Bone marrow (tissue), 2 donors: ENCODE data around the gene RPP14.

ENCODE experiments used
- DNase-seq, 2 donors: peaks; one replicate each; lab custom pipeline; 2025; lab: John Stamatoyannopoulos, UW

RPP14 gene

DNA sequence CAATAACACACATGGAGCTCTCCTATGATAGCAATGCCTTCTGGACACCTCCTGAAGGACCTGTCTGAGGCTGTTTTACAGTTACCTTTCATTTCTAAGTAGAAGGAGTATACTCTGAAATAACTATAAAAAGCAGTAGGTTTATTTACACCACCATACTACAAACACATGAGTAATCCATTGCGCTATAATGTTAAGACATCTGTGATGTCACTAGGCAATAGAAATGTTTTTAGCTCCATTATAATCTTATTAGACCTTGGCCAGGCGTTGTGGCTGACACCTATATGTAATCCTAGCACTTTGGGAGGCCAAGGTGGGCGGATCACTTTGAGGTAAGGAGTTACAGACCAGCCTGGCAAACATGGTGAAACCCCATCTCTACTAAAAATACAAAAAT lies 51.4 kb downstream of the RPP14 start:
- no peak for DNase-seq

DNA sequence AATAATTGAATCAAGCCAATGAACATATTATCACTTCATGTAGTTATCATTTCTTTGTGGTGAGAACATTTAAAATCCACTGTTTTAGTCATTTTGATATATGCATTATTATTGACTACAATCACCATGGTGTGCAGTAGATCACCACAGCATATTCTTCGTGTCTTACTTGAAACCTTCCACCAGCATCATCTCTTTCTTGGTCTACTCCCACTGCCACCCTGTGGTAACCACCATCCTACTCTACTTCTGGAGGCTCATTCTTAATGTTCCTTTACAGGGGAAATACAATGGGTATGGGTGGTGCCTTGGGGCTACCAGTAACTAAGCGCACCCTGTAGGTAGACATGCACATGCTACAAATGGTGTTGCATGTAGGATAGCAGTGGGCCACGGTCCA lies 52.0 kb downstream of the RPP14 start:
- DNase-seq: no peak

DNA sequence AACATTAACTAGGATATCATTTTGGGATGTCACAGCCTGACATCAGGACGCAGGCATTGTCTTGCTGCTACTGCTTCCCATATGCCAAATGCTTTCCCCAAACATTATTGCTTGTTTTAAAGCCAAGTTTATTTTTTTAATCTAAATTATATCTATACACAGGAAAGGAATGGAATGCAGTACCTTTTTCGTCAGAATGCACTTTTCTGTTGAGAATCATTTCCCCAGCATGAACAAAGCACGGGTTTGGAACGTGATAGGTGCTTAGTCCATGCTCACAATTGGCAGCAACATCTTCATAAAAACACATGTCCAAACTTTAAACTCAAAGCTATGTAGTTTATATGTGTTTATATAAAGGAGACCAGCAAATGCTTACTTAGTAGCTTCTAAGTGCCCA lies 52.8 kb downstream of the RPP14 start:
- no peak for DNase-seq

DNA sequence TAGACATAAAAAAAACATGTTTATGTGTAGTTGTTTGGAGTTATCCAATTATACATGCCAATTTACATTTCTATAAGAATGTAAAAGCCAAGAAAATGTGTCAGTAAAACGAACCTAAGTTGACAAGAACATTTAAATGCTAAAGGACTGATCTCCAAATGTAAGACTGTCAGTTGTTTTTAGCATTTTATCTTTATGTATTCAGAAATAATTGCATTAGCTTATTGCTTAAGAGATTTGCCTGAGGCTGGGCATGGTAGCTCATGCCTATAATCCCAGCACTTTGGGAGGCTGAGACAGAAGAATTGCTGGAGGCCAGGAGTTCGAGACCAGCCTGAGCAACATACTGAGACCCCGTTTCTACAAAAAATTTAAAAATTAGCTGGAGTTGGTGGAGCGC lies 53.6 kb downstream of the RPP14 start:
- DNase-seq: no peak

DNA sequence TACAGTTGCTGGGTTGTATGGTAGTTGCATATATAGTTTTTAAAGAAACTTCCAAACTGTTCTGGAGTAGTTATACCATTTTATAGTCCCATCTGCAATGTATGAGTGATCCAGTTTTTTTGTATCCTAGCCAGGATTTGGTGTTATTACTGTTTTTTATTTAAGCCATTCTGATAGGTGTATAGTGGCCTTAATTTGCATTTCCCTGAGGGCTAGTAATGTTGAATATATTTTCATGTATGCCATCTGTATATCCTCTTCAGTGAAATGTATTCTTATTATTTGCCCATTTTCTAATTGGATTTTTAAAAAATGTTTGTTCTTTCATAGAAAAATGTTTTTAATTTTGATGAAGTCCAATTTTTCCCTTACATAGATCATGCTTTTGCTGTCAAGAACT lies 55.8 kb downstream of the RPP14 start:
- DNase-seq: no peak

DNA sequence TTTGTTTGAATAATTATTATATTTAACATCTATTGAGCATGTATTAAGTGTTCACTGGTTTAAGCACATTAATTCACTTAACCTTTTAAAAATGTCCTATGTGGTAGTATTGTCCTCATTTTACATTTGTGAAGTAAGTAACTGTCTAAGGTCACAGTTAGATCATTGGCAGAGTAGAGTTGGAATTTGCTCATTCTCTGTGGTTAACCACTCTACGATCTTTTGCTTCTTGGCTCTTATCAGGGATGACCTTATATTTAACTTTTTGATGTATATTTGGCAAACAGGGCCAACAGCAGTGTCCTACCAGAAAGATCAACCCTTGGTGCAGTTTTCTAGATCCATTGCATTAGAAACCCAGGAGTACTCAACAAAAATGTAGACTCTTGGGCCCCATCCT lies 60.7 kb downstream of the RPP14 start:
- DNase-seq: no peak

DNA sequence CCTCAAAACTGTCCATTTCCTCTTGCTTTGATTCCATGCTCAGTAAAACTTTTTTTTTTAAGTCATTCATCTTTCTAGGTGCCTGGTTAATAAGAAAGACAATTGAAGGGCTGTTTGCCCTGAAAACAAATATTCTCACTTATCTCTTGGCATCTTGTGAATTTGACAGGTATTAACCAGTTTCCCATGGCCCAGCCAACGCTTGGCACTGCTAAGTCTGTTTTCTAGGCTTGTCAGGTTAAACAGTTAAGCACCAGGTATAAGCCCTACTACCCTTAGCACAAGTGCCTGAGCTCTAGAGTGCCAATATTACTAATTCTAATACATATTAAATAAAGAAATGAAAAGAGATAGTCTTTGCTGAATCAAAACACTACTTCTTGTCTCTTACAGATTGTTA lies 63.0 kb downstream of the RPP14 start:
- no peak for DNase-seq
